ENCODE data around the gene CEACAM18.
"Not testable (repeated sequence)": the region's sequence is repeated elsewhere in the genome, so short reads cannot be mapped to it uniquely, and the experiment has no call there.

The CEACAM18 gene

GRCh38 chr19:51478381-51479234 is at the start of gene CEACAM18:
CEACAM18 (plus strand) TSS chr19:51478539.
- DNase-seq (ENCODE audit: low read depth), result no peak

GRCh38 chr19:51430221-51430620 is 48.1 kb upstream of the CEACAM18 start:
- DNase-seq (ENCODE audit: low read depth), result no peak

- no peak for DNase-seq (ENCODE audit: low read depth)
These were observed 47.2 kb upstream of the CEACAM18 start for GRCh38 chr19:51431124-51431523.

- no peak for DNase-seq (ENCODE audit: low read depth)
These were observed 45.3 kb upstream of the CEACAM18 start for GRCh38 chr19:51433043-51433442.

- no peak for DNase-seq (ENCODE audit: low read depth)
These were observed 43.9 kb upstream of the CEACAM18 start for GRCh38 chr19:51434456-51434855.

- DNase-seq (ENCODE audit: low read depth), result peak; percentile 23
These were observed 39.3 kb upstream of the CEACAM18 start for GRCh38 chr19:51439021-51439465.

GRCh38 chr19:51440052-51440451 is 38.3 kb upstream of the CEACAM18 start:
- DNase-seq (ENCODE audit: low read depth), result no peak

GRCh38 chr19:51440846-51441409 is 37.4 kb upstream of the CEACAM18 start:
- DNase-seq (ENCODE audit: low read depth), result no peak

GRCh38 chr19:51441410-51442390 is 36.6 kb upstream of the CEACAM18 start:
- no peak for DNase-seq (ENCODE audit: low read depth)

- not testable (repeated sequence) for DNase-seq (ENCODE audit: low read depth)
These were observed 30.8 kb upstream of the CEACAM18 start for GRCh38 chr19:51447510-51447909.

GRCh38 chr19:51448011-51448410 is 30.3 kb upstream of the CEACAM18 start:
- no peak for DNase-seq (ENCODE audit: low read depth)

GRCh38 chr19:51448411-51449016 is 29.8 kb upstream of the CEACAM18 start:
- no peak for DNase-seq (ENCODE audit: low read depth)

GRCh38 chr19:51450730-51451307 is 27.5 kb upstream of the CEACAM18 start:
- no peak for DNase-seq (ENCODE audit: low read depth)

GRCh38 chr19:51456541-51457290 is 21.6 kb upstream of the CEACAM18 start:
- no peak for DNase-seq (ENCODE audit: low read depth)

- no peak for DNase-seq (ENCODE audit: low read depth)
These were observed 20.9 kb upstream of the CEACAM18 start for GRCh38 chr19:51457351-51458013.

- DNase-seq (ENCODE audit: low read depth), result no peak
These were observed 20.2 kb upstream of the CEACAM18 start, which contains the start of gene SIGLEC8 for GRCh38 chr19:51458051-51458645. SIGLEC8 (minus strand) TSS chr19:51458454; CDS start chr19:51458387, 67 bp downstream.

- no peak for DNase-seq (ENCODE audit: low read depth)
These were observed 19.3 kb upstream of the CEACAM18 start for GRCh38 chr19:51458899-51459505.

- DNase-seq (ENCODE audit: low read depth), result peak; percentile 12
These were observed 18.0 kb upstream of the CEACAM18 start for GRCh38 chr19:51460164-51460992.
